ENCODE results near the gene ADAM12.

Gene ADAM12

GRCh38 chr10:126387931-126388911 lies at the start of gene ADAM12:
TSS of gene ADAM12 (minus strand) at chr10:126388477. CDS start at chr10:126388145, 332 bp downstream.
- no peak for DNase-seq

GRCh38 chr10:126437635-126438406 lies 49.5 kb upstream of the ADAM12 start:
- no peak for DNase-seq

GRCh38 chr10:126434235-126434634 lies 46.0 kb upstream of the ADAM12 start:
- DNase-seq: no peak

- DNase-seq: no peak
These were observed 45.1 kb upstream of the ADAM12 start for GRCh38 chr10:126433351-126433750.

GRCh38 chr10:126432507-126432906 lies 44.2 kb upstream of the ADAM12 start:
- DNase-seq: no peak

GRCh38 chr10:126431816-126432215 lies 43.5 kb upstream of the ADAM12 start:
- no peak for DNase-seq

- DNase-seq: no peak
These were observed 42.2 kb upstream of the ADAM12 start for GRCh38 chr10:126430512-126430911.

GRCh38 chr10:126429275-126429674 lies 41.0 kb upstream of the ADAM12 start:
- no peak for DNase-seq

GRCh38 chr10:126425489-126426065 lies 37.3 kb upstream of the ADAM12 start:
- DNase-seq: no peak

GRCh38 chr10:126425032-126425431 lies 36.8 kb upstream of the ADAM12 start:
- DNase-seq: no peak

GRCh38 chr10:126423732-126424491 lies 35.6 kb upstream of the ADAM12 start:
- DNase-seq: no peak

GRCh38 chr10:126422567-126422966 lies 34.3 kb upstream of the ADAM12 start:
- DNase-seq: no peak

- no peak for DNase-seq
These were observed 33.5 kb upstream of the ADAM12 start for GRCh38 chr10:126421756-126422256.

- no peak for DNase-seq
These were observed 32.5 kb upstream of the ADAM12 start for GRCh38 chr10:126420567-126421300.

GRCh38 chr10:126417220-126417825 lies 29.0 kb upstream of the ADAM12 start:
- no peak for DNase-seq

- DNase-seq: no peak
These were observed 21.5 kb upstream of the ADAM12 start for GRCh38 chr10:126409821-126410220.

GRCh38 chr10:126408953-126409641 lies 20.8 kb upstream of the ADAM12 start:
- no peak for DNase-seq

GRCh38 chr10:126407831-126408230 lies 19.6 kb upstream of the ADAM12 start:
- no peak for DNase-seq

- no peak for DNase-seq
These were observed 17.0 kb upstream of the ADAM12 start for GRCh38 chr10:126405239-126405775.

Measured in hematopoietic multipotent progenitor cell treated with erythropoietin and hydrocortisone succinate and interleukin-3 and kit ligand, for 8 days (in vitro differentiated cells).